ENCODE results near the gene CHTF18. TPM values are rescaled to one million over a fixed set of nuclear protein-coding genes. Genes with fewer than 3 reads are reported as not detected.
"Not testable (repeated sequence)": the region's sequence is repeated elsewhere in the genome, so short reads cannot be mapped to it uniquely, and the experiment has no call there.

CHTF18 gene
- total RNA-seq, 2 experiments from 2014 or later = 125 to 139 TPM

- peaks cover 2% of the 10 kb centered on the region for H3K4me1 Mint-ChIP-seq
- no peaks in the 10 kb centered on the region for H3K9me3 Mint-ChIP-seq (ENCODE audit: low read depth)
- no peak overlapping the region for H3K4me3 Mint-ChIP-seq
- ATAC-seq (no peak), DNase-seq (no peak)
- CTCF ChIA-PET = interaction anchor here (0.8 to 1.5 kb wide), 2 partner anchors 10 to 35 kb away, joined by 4 to 5 read pairs; partner anchors contain the start of gene CIAO3
- H3K27me3 Mint-ChIP-seq = peaks cover 2% of the 10 kb centered on the region
- H3K36me3 Mint-ChIP-seq = no peaks in the 10 kb centered on the region
- H3K27ac Mint-ChIP-seq = no peak overlapping the region
These were observed 37.9 kb upstream of the CHTF18 start for GRCh38 chr16:750485-750884.

GRCh38 chr16:751152-752006 lies 37.0 kb upstream of the CHTF18 start:
- peaks cover 2% of the 10 kb centered on the region for H3K4me1 Mint-ChIP-seq
- H3K4me3 Mint-ChIP-seq = no peak overlapping the region
- CTCF ChIA-PET = interaction anchor here (1.5 kb wide), 1 partner anchor 34 kb away, joined by 4 read pairs; no protein-coding TSS in a partner anchor
- no peak overlapping the region for H3K27ac Mint-ChIP-seq
- DNase-seq (no peak), ATAC-seq (no peak)
- H3K27me3 Mint-ChIP-seq = peaks cover 7% of the 10 kb centered on the region
- H3K9me3 Mint-ChIP-seq (ENCODE audit: low read depth) = no peaks in the 10 kb centered on the region
- H3K36me3 Mint-ChIP-seq = no peaks in the 10 kb centered on the region

- DNase-seq (no peak), ATAC-seq (no peak)
- H3K36me3 Mint-ChIP-seq = no peaks in the 10 kb centered on the region
- H3K9me3 Mint-ChIP-seq (ENCODE audit: low read depth) = no peaks in the 10 kb centered on the region
- no peak overlapping the region for H3K27ac Mint-ChIP-seq
- H3K4me3 Mint-ChIP-seq = no peak overlapping the region
- CTCF ChIA-PET = no interaction called here
- peaks cover 10% of the 10 kb centered on the region for H3K27me3 Mint-ChIP-seq
- peaks cover 2% of the 10 kb centered on the region for H3K4me1 Mint-ChIP-seq
These were observed 36.5 kb upstream of the CHTF18 start for GRCh38 chr16:752007-752312.

- not testable (repeated sequence) for H3K27me3 Mint-ChIP-seq; ATAC-seq; H3K4me1 Mint-ChIP-seq; H3K36me3 Mint-ChIP-seq; H3K9me3 Mint-ChIP-seq (ENCODE audit: low read depth); H3K27ac Mint-ChIP-seq; H3K4me3 Mint-ChIP-seq; DNase-seq
- CTCF ChIA-PET = interaction anchor here (0.7 kb wide), 1 partner anchor 15 kb away, joined by 3 read pairs; no protein-coding TSS in a partner anchor
These were observed 34.3 kb upstream of the CHTF18 start for GRCh38 chr16:754121-754607.

- Mint-ChIP-seq H3K4me3 (no peak overlapping the region), H3K4me1 (peaks cover 5% of the 10 kb centered on the region), H3K9me3 (ENCODE audit: low read depth) (no peaks in the 10 kb centered on the region), H3K27me3 (peaks cover 10% of the 10 kb centered on the region), H3K27ac (no peak overlapping the region), H3K36me3 (no peaks in the 10 kb centered on the region)
- ATAC-seq (no peak), DNase-seq (no peak)
- CTCF ChIA-PET = interaction anchor here (0.8 kb wide), 1 partner anchor 14 kb away, joined by 3 read pairs; the partner anchor contains the start of gene CIAO3
These were observed 33.8 kb upstream of the CHTF18 start for GRCh38 chr16:754656-755055.

- ATAC-seq = no peak
- H3K4me1 Mint-ChIP-seq = peaks cover 5% of the 10 kb centered on the region
- H3K4me3 Mint-ChIP-seq = no peak overlapping the region
- H3K27me3 Mint-ChIP-seq = peaks cover 10% of the 10 kb centered on the region
- no peak for DNase-seq
- no peaks in the 10 kb centered on the region for H3K9me3 Mint-ChIP-seq (ENCODE audit: low read depth)
- no peak overlapping the region for H3K27ac Mint-ChIP-seq
- CTCF ChIA-PET = interaction anchor here (1.6 kb wide), 1 partner anchor 15 kb away, joined by 3 read pairs; the partner anchor contains the start of gene CIAO3
- no peaks in the 10 kb centered on the region for H3K36me3 Mint-ChIP-seq
These were observed 32.0 kb upstream of the CHTF18 start for GRCh38 chr16:756428-756827.

- ATAC-seq (no peak), DNase-seq (no peak)
- peaks cover 5% of the 10 kb centered on the region for H3K4me1 Mint-ChIP-seq
- CTCF ChIA-PET = no interaction called here
- H3K27ac Mint-ChIP-seq = no peak overlapping the region
- H3K9me3 Mint-ChIP-seq (ENCODE audit: low read depth) = no peaks in the 10 kb centered on the region
- no peak overlapping the region for H3K4me3 Mint-ChIP-seq
- H3K27me3 Mint-ChIP-seq = peaks cover 10% of the 10 kb centered on the region
- no peaks in the 10 kb centered on the region for H3K36me3 Mint-ChIP-seq
These were observed 29.1 kb upstream of the CHTF18 start for GRCh38 chr16:759110-759910.

- no peak overlapping the region for H3K4me3 Mint-ChIP-seq
- peaks cover 8% of the 10 kb centered on the region for H3K27me3 Mint-ChIP-seq
- no peak for DNase-seq
- no peaks in the 10 kb centered on the region for H3K9me3 Mint-ChIP-seq (ENCODE audit: low read depth)
- H3K4me1 Mint-ChIP-seq = peaks cover 2% of the 10 kb centered on the region
- no peaks in the 10 kb centered on the region for H3K36me3 Mint-ChIP-seq
- ATAC-seq = no peak
- no peak overlapping the region for H3K27ac Mint-ChIP-seq
- CTCF ChIA-PET = no interaction called here
These were observed 28.4 kb upstream of the CHTF18 start for GRCh38 chr16:760065-760464.

GRCh38 chr16:760545-761343 lies 27.7 kb upstream of the CHTF18 start, which contains the start of gene MSLN:
MSLN (plus strand) TSS chr16:760734; CDS start chr16:762681, 1,947 bp downstream.
- Mint-ChIP-seq H3K4me3 (no peak within 1 kb of the TSS), H3K4me1 (peaks cover 2% of the 10 kb centered on the region), H3K36me3 (no peaks in the 10 kb centered on the region), H3K27ac (no peak within 1 kb of the TSS), H3K27me3 (peaks cover 8% of the 10 kb centered on the region), H3K9me3 (ENCODE audit: low read depth) (no peaks in the 10 kb centered on the region)
- CTCF ChIA-PET = interaction anchor here (0.9 kb wide), 1 partner anchor 19 kb away, joined by 3 read pairs; no protein-coding TSS in a partner anchor
- ATAC-seq = no peak
- DNase-seq = no peak

- Mint-ChIP-seq H3K4me3 (no peak overlapping the region), H3K27ac (no peak overlapping the region), H3K9me3 (ENCODE audit: low read depth) (no peaks in the 10 kb centered on the region), H3K27me3 (no peaks in the 10 kb centered on the region), H3K4me1 (peaks cover 2% of the 10 kb centered on the region), H3K36me3 (no peaks in the 10 kb centered on the region)
- DNase-seq (no peak), ATAC-seq (no peak)
- CTCF ChIA-PET = interaction anchor here (0.9 kb wide), 1 partner anchor 20 kb away, joined by 3 read pairs; no protein-coding TSS in a partner anchor
These were observed 26.6 kb upstream of the CHTF18 start for GRCh38 chr16:761625-762513.

GRCh38 chr16:762595-763268 lies 25.7 kb upstream of the CHTF18 start:
- no peaks in the 10 kb centered on the region for H3K36me3 Mint-ChIP-seq
- H3K27ac Mint-ChIP-seq = no peak overlapping the region
- DNase-seq (no peak), ATAC-seq (no peak)
- no peaks in the 10 kb centered on the region for H3K4me1 Mint-ChIP-seq
- no peaks in the 10 kb centered on the region for H3K9me3 Mint-ChIP-seq (ENCODE audit: low read depth)
- CTCF ChIA-PET = no interaction called here
- H3K4me3 Mint-ChIP-seq = no peak overlapping the region
- no peaks in the 10 kb centered on the region for H3K27me3 Mint-ChIP-seq
